ENCODE results near the gene MUC4.

DNA sequence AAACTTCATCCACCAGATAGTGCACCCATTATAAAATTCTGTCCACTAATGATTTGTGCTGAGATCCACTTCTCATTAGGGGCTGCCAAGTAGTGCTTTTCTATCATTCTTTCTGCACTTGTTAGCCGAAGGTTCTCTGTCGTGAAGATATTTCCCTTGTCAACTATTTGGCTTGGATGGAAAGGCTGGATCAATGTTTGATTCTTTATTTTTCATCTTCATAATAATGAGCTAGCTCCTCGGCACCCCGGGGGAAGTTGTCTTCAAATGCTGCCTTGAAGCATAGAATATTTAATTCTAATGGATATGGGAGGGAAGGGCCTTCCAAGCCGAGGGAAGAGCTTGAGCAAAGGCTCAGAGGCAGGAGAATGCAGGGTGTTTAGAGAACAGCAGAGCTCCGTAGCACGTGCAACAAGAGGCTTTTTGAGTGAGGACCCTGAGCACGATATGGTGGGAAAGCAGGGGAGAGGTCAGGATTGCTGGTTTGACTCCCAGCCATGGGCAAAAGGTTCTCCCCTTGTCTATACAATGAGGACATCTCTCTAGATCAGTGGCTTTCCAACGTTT lies 107.2 kb downstream of the MUC4 start:
- TF ChIP-seq, protein P1, sequence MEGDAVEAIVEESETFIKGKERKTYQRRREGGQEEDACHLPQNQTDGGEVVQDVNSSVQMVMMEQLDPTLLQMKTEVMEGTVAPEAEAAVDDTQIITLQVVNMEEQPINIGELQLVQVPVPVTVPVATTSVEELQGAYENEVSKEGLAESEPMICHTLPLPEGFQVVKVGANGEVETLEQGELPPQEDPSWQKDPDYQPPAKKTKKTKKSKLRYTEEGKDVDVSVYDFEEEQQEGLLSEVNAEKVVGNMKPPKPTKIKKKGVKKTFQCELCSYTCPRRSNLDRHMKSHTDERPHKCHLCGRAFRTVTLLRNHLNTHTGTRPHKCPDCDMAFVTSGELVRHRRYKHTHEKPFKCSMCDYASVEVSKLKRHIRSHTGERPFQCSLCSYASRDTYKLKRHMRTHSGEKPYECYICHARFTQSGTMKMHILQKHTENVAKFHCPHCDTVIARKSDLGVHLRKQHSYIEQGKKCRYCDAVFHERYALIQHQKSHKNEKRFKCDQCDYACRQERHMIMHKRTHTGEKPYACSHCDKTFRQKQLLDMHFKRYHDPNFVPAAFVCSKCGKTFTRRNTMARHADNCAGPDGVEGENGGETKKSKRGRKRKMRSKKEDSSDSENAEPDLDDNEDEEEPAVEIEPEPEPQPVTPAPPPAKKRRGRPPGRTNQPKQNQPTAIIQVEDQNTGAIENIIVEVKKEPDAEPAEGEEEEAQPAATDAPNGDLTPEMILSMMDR (IDR thresholded peaks at IDR 0.05): no peak
- TF ChIP-seq POLR2A (IDR thresholded peaks at IDR 0.05): no peak
- no peak for TF ChIP-seq POLR2AphosphoS5 (IDR thresholded peaks at IDR 0.05)
- no peak for TF ChIP-seq EP300 (IDR thresholded peaks at IDR 0.05)

Measured in gastroesophageal sphincter (tissue), 3 donors.